ENCODE measurements around the gene RNF14. TPM values are rescaled to one million over a fixed set of nuclear protein-coding genes. Genes with fewer than 3 reads are reported as not detected.
A peak's percentile ranks its signal among the peaks of the same experiment; 100 is the strongest.

RNF14 gene
- total and polyA plus RNA-seq, 2 experiments from 2014 or later = 48.2 to 53.0 TPM

GRCh38 chr5:141965071-141965470 is 3.8 kb upstream of the RNF14 start:
- no peak for TF ChIP-seq EZH2 (IDR thresholded peaks at IDR 0.05; ENCODE audit: borderline replicate concordance)
- TF ChIP-seq, protein P1, sequence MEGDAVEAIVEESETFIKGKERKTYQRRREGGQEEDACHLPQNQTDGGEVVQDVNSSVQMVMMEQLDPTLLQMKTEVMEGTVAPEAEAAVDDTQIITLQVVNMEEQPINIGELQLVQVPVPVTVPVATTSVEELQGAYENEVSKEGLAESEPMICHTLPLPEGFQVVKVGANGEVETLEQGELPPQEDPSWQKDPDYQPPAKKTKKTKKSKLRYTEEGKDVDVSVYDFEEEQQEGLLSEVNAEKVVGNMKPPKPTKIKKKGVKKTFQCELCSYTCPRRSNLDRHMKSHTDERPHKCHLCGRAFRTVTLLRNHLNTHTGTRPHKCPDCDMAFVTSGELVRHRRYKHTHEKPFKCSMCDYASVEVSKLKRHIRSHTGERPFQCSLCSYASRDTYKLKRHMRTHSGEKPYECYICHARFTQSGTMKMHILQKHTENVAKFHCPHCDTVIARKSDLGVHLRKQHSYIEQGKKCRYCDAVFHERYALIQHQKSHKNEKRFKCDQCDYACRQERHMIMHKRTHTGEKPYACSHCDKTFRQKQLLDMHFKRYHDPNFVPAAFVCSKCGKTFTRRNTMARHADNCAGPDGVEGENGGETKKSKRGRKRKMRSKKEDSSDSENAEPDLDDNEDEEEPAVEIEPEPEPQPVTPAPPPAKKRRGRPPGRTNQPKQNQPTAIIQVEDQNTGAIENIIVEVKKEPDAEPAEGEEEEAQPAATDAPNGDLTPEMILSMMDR (IDR thresholded peaks at IDR 0.05; ENCODE audit: poor library complexity) = no peak
- no peak for TF ChIP-seq EZH2phosphoT487 (IDR thresholded peaks at IDR 0.05; ENCODE audit: low read depth, severe bottlenecking, unreplicated experiment)
- Histone ChIP-seq H3K4me1 (ENCODE audit: insufficient read depth) (peaks cover 5% of the 10 kb centered on the region), H3K27ac (no peak overlapping the region), H3K4me2 (no peak overlapping the region), H3K9me3 (ENCODE audit: low read depth) (no peaks in the 10 kb centered on the region), H2AFZ (no peak overlapping the region), H3K79me2 (peaks cover 4% of the 10 kb centered on the region), H4K20me1 (ENCODE audit: insufficient read depth, poor library complexity, severe bottlenecking) (no peaks in the 10 kb centered on the region), H3K4me3 (no peak overlapping the region), H3K36me3 (replicated peaks; ENCODE audit: insufficient read depth, low read depth) (no peaks in the 10 kb centered on the region), H3K27me3 (no peaks in the 10 kb centered on the region), H3K9me2 (replicated peaks; ENCODE audit: insufficient read depth) (no peaks in the 10 kb centered on the region)
- WGBS (ENCODE audit: low lambda C conversion rate, missing lambda C conversion rate) = 74% methylated on average over 7 of the region's 7 CpGs
- no peak for DNase-seq (ENCODE audit: low spot score)

GRCh38 chr5:141966275-141966962 is 2.5 kb upstream of the RNF14 start:
- Histone ChIP-seq H3K36me3 (replicated peaks; ENCODE audit: insufficient read depth, low read depth) (no peaks in the 10 kb centered on the region), H4K20me1 (ENCODE audit: insufficient read depth, poor library complexity, severe bottlenecking) (no peaks in the 10 kb centered on the region), H3K27me3 (no peaks in the 10 kb centered on the region), H3K4me3 (no peak overlapping the region), H3K79me2 (peaks cover 17% of the 10 kb centered on the region), H3K4me1 (ENCODE audit: insufficient read depth) (peaks cover 6% of the 10 kb centered on the region), H2AFZ (no peak overlapping the region), H3K4me2 (no peak overlapping the region), H3K27ac (no peak overlapping the region), H3K9me2 (replicated peaks; ENCODE audit: insufficient read depth) (no peaks in the 10 kb centered on the region), H3K9me3 (ENCODE audit: low read depth) (no peaks in the 10 kb centered on the region)
- no peak for DNase-seq (ENCODE audit: low spot score)
- TF ChIP-seq EZH2 (IDR thresholded peaks at IDR 0.05; ENCODE audit: borderline replicate concordance) = no peak
- 83% methylated on average over 4 of the region's 4 CpGs for WGBS (ENCODE audit: low lambda C conversion rate, missing lambda C conversion rate)

DNA sequence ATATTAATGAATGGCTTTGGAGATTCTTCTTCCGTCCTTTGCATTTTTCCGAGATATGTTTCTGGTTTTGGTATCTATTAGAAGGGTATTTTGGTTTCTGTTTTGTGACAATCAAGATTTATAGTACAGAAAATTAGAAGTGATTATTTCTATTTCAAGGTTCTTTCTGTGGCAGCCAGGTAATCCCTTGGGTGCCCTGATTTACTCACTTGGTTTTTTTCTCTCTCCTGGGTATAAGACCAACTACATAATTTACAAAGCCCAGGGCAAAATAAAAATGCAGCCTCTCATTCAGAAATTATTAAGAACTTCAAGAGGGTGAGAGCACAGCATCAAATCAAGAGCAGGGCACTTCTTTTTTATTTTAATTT is 2.0 kb upstream of the RNF14 start:
- DNase-seq (ENCODE audit: low spot score) = no peak
- no peaks in the 10 kb centered on the region for H3K9me3 ChIP-seq (ENCODE audit: low read depth)
- H3K4me2 ChIP-seq = no peak overlapping the region
- H3K27me3 ChIP-seq = no peaks in the 10 kb centered on the region
- no peaks in the 10 kb centered on the region for H3K9me2 ChIP-seq (replicated peaks; ENCODE audit: insufficient read depth)
- H3K27ac ChIP-seq = no peak overlapping the region
- peaks cover 6% of the 10 kb centered on the region for H3K4me1 ChIP-seq (ENCODE audit: insufficient read depth)
- no peaks in the 10 kb centered on the region for H3K36me3 ChIP-seq (replicated peaks; ENCODE audit: insufficient read depth, low read depth)
- TF ChIP-seq EZH2phosphoT487 (IDR thresholded peaks at IDR 0.05; ENCODE audit: low read depth, severe bottlenecking, unreplicated experiment) = no peak
- TF ChIP-seq, protein P1 (IDR thresholded peaks at IDR 0.05; ENCODE audit: poor library complexity) = no peak
- TF ChIP-seq EZH2 (IDR thresholded peaks at IDR 0.05; ENCODE audit: borderline replicate concordance) = no peak
- H3K79me2 ChIP-seq = peaks cover 23% of the 10 kb centered on the region
- WGBS (ENCODE audit: low lambda C conversion rate, missing lambda C conversion rate) = 87% methylated on average over 2 of the region's 2 CpGs
- no peaks in the 10 kb centered on the region for H4K20me1 ChIP-seq (ENCODE audit: insufficient read depth, poor library complexity, severe bottlenecking)
- no peak overlapping the region for H3K4me3 ChIP-seq
- H2AFZ ChIP-seq = no peak overlapping the region

- WGBS (ENCODE audit: low lambda C conversion rate, missing lambda C conversion rate) = 83% methylated on average over 2 of the region's 2 CpGs
- Histone ChIP-seq H3K9me2 (replicated peaks; ENCODE audit: insufficient read depth) (no peaks in the 10 kb centered on the region), H3K27me3 (no peaks in the 10 kb centered on the region), H3K4me1 (ENCODE audit: insufficient read depth) (peaks cover 6% of the 10 kb centered on the region), H3K4me2 (peak overlapping the region; percentile 75), H3K27ac (peak overlapping the region; percentile 97), H4K20me1 (ENCODE audit: insufficient read depth, poor library complexity, severe bottlenecking) (peaks cover 4% of the 10 kb centered on the region), H3K79me2 (peaks cover 47% of the 10 kb centered on the region), H3K36me3 (replicated peaks; ENCODE audit: insufficient read depth, low read depth) (no peaks in the 10 kb centered on the region), H3K9me3 (ENCODE audit: low read depth) (no peaks in the 10 kb centered on the region), H2AFZ (peak overlapping the region; percentile 50), H3K4me3 (peak overlapping the region; percentile 78)
- TF ChIP-seq EZH2 (IDR thresholded peaks at IDR 0.05; ENCODE audit: borderline replicate concordance) (no peak), EZH2phosphoT487 (IDR thresholded peaks at IDR 0.05; ENCODE audit: low read depth, severe bottlenecking, unreplicated experiment) (no peak)
- TF ChIP-seq, protein P1 (IDR thresholded peaks at IDR 0.05; ENCODE audit: poor library complexity) = no peak
- peak; percentile 48 for DNase-seq (ENCODE audit: low spot score)
Measured at GRCh38 chr5:141969783-141970771, 1.2 kb downstream of the RNF14 start.

Data from hepatocyte (in vitro differentiated cells).